NCI-H1048 (cell line): ENCODE results near the gene IL23R.
"Not testable (repeated sequence)": the region's sequence is repeated elsewhere in the genome, so short reads cannot be mapped to it uniquely, and the experiment has no call there.

Source experiments
- DNase-seq: peaks from one replicate; lab custom pipeline; 2025; lab: John Stamatoyannopoulos, UW

The IL23R gene

GRCh38 chr1:67192902-67193301, 26.6 kb downstream of the IL23R start:
- no peak for DNase-seq

- DNase-seq = no peak
Measured at GRCh38 chr1:67193704-67194103, 27.4 kb downstream of the IL23R start.

GRCh38 chr1:67194209-67194863, 28.1 kb downstream of the IL23R start:
- no peak for DNase-seq

GRCh38 chr1:67200755-67201154, 34.5 kb downstream of the IL23R start:
- no peak for DNase-seq

GRCh38 chr1:67201891-67202290, 35.6 kb downstream of the IL23R start:
- no peak for DNase-seq

GRCh38 chr1:67204298-67204980, 38.2 kb downstream of the IL23R start:
- no peak for DNase-seq

- DNase-seq = not testable (repeated sequence)
Measured at GRCh38 chr1:67207398-67207797, 41.1 kb downstream of the IL23R start.

GRCh38 chr1:67208217-67208616, 42.0 kb downstream of the IL23R start:
- DNase-seq = no peak

GRCh38 chr1:67209521-67209920, 43.3 kb downstream of the IL23R start:
- DNase-seq = no peak

GRCh38 chr1:67211589-67212563, 45.6 kb downstream of the IL23R start:
- no peak for DNase-seq

GRCh38 chr1:67213164-67213563, 46.9 kb downstream of the IL23R start:
- no peak for DNase-seq

GRCh38 chr1:67213948-67214347, 47.7 kb downstream of the IL23R start:
- DNase-seq = no peak

- no peak for DNase-seq
Measured at GRCh38 chr1:67214420-67215174, 48.3 kb downstream of the IL23R start.

- no peak for DNase-seq
Measured at GRCh38 chr1:67216401-67216800, 50.1 kb downstream of the IL23R start.

GRCh38 chr1:67217417-67217816, 51.2 kb downstream of the IL23R start:
- DNase-seq = no peak

- no peak for DNase-seq
Measured at GRCh38 chr1:67217938-67218337, 51.7 kb downstream of the IL23R start.

GRCh38 chr1:67224856-67225255, 58.6 kb downstream of the IL23R start:
- no peak for DNase-seq

GRCh38 chr1:67226688-67227087, 60.4 kb downstream of the IL23R start:
- DNase-seq = no peak

- no peak for DNase-seq
Measured at GRCh38 chr1:67227196-67227595, 60.9 kb downstream of the IL23R start.

GRCh38 chr1:67228791-67229190, 62.5 kb downstream of the IL23R start:
- no peak for DNase-seq

- DNase-seq = no peak
Measured at GRCh38 chr1:67230539-67230938, 64.3 kb downstream of the IL23R start.

- no peak for DNase-seq
Measured at GRCh38 chr1:67236277-67236676, 70.0 kb downstream of the IL23R start.
